ENCODE data around the gene ZDHHC16.

The ZDHHC16 gene

GRCh38 chr10:97497572-97498075 is 51.6 kb downstream of the ZDHHC16 start:
- TF ChIP-seq ZBTB7A (IDR thresholded peaks at IDR 0.05; ENCODE audit: low read depth): no peak
- TF ChIP-seq YY1 (IDR thresholded peaks at IDR 0.05; ENCODE audit: low read depth): peak; percentile 82
- TF ChIP-seq USF1 (IDR thresholded peaks at IDR 0.05): 0 out of 2 replicates have a peak, but pooled peaks have one; percentile 22
- peak; percentile 19; the same call in 1 of the 2 replicates for TF ChIP-seq TCF12 (IDR thresholded peaks at IDR 0.05; ENCODE audit: low read depth)
- TF ChIP-seq TAF1 (IDR thresholded peaks at IDR 0.05; ENCODE audit: low read depth): no peak
- TF ChIP-seq EP300 (IDR thresholded peaks at IDR 0.05; ENCODE audit: borderline replicate concordance): no peak; the same call in 1 of the 2 replicates
- TF ChIP-seq FOXM1 (IDR thresholded peaks at IDR 0.05; ENCODE audit: borderline replicate concordance, low read depth): no peak
- no peak for TF ChIP-seq TEAD4 (IDR thresholded peaks at IDR 0.05)
- peak; percentile 90 for TF ChIP-seq MAX (IDR thresholded peaks at IDR 0.05)
- no peak for TF ChIP-seq RAD21 (IDR thresholded peaks at IDR 0.05; ENCODE audit: low read depth)
- no peak for TF ChIP-seq CREB1 (IDR thresholded peaks at IDR 0.05; ENCODE audit: low read depth)
- no peak for TF ChIP-seq NFIC (IDR thresholded peaks at IDR 0.05)
- TF ChIP-seq REST (IDR thresholded peaks at IDR 0.05; ENCODE audit: low read depth): no peak
- no peak for TF ChIP-seq CEBPB (IDR thresholded peaks at IDR 0.05)
- no peak for TF ChIP-seq EGR1 (IDR thresholded peaks at IDR 0.05)

- TF ChIP-seq YY1 (IDR thresholded peaks at IDR 0.05; ENCODE audit: low read depth) (peak; percentile 94), FOXM1 (IDR thresholded peaks at IDR 0.05; ENCODE audit: borderline replicate concordance, low read depth) (no peak), TAF1 (IDR thresholded peaks at IDR 0.05; ENCODE audit: low read depth) (peak; percentile 97), TCF12 (IDR thresholded peaks at IDR 0.05; ENCODE audit: low read depth) (peak; percentile 51; the same call in 1 of the 2 replicates), REST (IDR thresholded peaks at IDR 0.05; ENCODE audit: low read depth) (peak; percentile 25; the same call in 1 of the 2 replicates), NFIC (IDR thresholded peaks at IDR 0.05) (no peak), ZBTB7A (IDR thresholded peaks at IDR 0.05; ENCODE audit: low read depth) (no peak), EGR1 (IDR thresholded peaks at IDR 0.05) (peak; percentile 70), CREB1 (IDR thresholded peaks at IDR 0.05; ENCODE audit: low read depth) (no peak), RAD21 (IDR thresholded peaks at IDR 0.05; ENCODE audit: low read depth) (no peak), USF1 (IDR thresholded peaks at IDR 0.05) (peak; percentile 94), MAX (IDR thresholded peaks at IDR 0.05) (peak; percentile 83; the same call in 1 of the 2 replicates), EP300 (IDR thresholded peaks at IDR 0.05; ENCODE audit: borderline replicate concordance) (no peak)
Observed at GRCh38 chr10:97498076-97498840, 52.3 kb downstream of the ZDHHC16 start, which contains the start of gene MMS19. TSS of gene MMS19 (minus strand) at chr10:97498422. CDS start at chr10:97498384, 38 bp downstream.

- TF ChIP-seq ZBTB7A (IDR thresholded peaks at IDR 0.05; ENCODE audit: low read depth): peak; percentile 91
- peak; percentile 21 for TF ChIP-seq TAF1 (IDR thresholded peaks at IDR 0.05; ENCODE audit: low read depth)
- no peak for TF ChIP-seq RAD21 (IDR thresholded peaks at IDR 0.05; ENCODE audit: low read depth)
- no peak for TF ChIP-seq USF1 (IDR thresholded peaks at IDR 0.05)
- no peak for TF ChIP-seq CEBPB (IDR thresholded peaks at IDR 0.05)
- no peak for TF ChIP-seq CREB1 (IDR thresholded peaks at IDR 0.05; ENCODE audit: low read depth)
- no peak; the same call in 1 of the 2 replicates for TF ChIP-seq NFIC (IDR thresholded peaks at IDR 0.05)
- TF ChIP-seq REST (IDR thresholded peaks at IDR 0.05; ENCODE audit: low read depth): 0 out of 2 replicates have a peak, but pooled peaks have one; percentile 6
- TF ChIP-seq TEAD4 (IDR thresholded peaks at IDR 0.05): 0 out of 2 replicates have a peak, but pooled peaks have one; percentile 25
- no peak; the same call in 1 of the 2 replicates for TF ChIP-seq YY1 (IDR thresholded peaks at IDR 0.05; ENCODE audit: low read depth)
- TF ChIP-seq EP300 (IDR thresholded peaks at IDR 0.05; ENCODE audit: borderline replicate concordance): no peak
- TF ChIP-seq FOXM1 (IDR thresholded peaks at IDR 0.05; ENCODE audit: borderline replicate concordance, low read depth): no peak
- 0 out of 2 replicates have a peak, but pooled peaks have one; percentile 14 for TF ChIP-seq TCF12 (IDR thresholded peaks at IDR 0.05; ENCODE audit: low read depth)
- no peak for TF ChIP-seq EGR1 (IDR thresholded peaks at IDR 0.05)
- TF ChIP-seq MAX (IDR thresholded peaks at IDR 0.05): no peak
Observed at GRCh38 chr10:97498841-97499560, 53.0 kb downstream of the ZDHHC16 start, which contains the start of gene UBTD1. TSS of gene UBTD1 (plus strand) at chr10:97498924. CDS start at chr10:97499204, 280 bp downstream.

All from Ishikawa (cell line).